GM23248 (cell line): Measurements from ENCODE around the gene WHRN. TPM values are rescaled to one million over a fixed set of nuclear protein-coding genes. Genes with fewer than 3 reads are reported as not detected.

Experiments used
- DNase-seq: peaks from one replicate; pipeline ENCODE4 v3.0.0-alpha.2; 2015
- H2AFZ ChIP-seq: fragments of 200-600 bp; sonication (generic); 2 replicates; pipeline ENCODE4 v1.6.1; 2016; ENCODE audit warnings: antibody characterized with exemption
- H3F3A ChIP-seq: fragments of 200-600 bp; sonication (generic); 2 replicates; pipeline ENCODE4 v1.6.1; 2016; ENCODE audit warnings: mild to moderate bottlenecking, antibody characterized with exemption, mixed run types; ENCODE audit not compliant: insufficient read depth
- H3K27ac ChIP-seq: fragments of 200-600 bp; sonication (generic); 2 replicates; pipeline ENCODE4 v1.5.1; 2016; ENCODE audit warnings: mild to moderate bottlenecking
- H3K27me3 ChIP-seq: fragments of 200-600 bp; sonication (generic); replicated peaks from 2 replicates; pipeline ENCODE4 v1.6.1; 2016; ENCODE audit warnings: mild to moderate bottlenecking; ENCODE audit not compliant: insufficient read depth
- H3K36me3 ChIP-seq: fragments of 200-600 bp; sonication (generic); 2 replicates; pipeline ENCODE4 v1.6.1; 2016; ENCODE audit warnings: low read depth, mild to moderate bottlenecking
- H3K4me1 ChIP-seq: fragments of 200-600 bp; sonication (generic); 2 replicates; pipeline ENCODE4 v1.6.1; 2016; ENCODE audit warnings: mild to moderate bottlenecking; ENCODE audit not compliant: insufficient read depth
- H3K4me2 ChIP-seq: fragments of 200-600 bp; sonication (generic); one replicate; pipeline ENCODE4 v1.6.1; 2016; ENCODE audit warnings: mild to moderate bottlenecking; ENCODE audit not compliant: unreplicated experiment
- H3K4me3 ChIP-seq: fragments of 200-600 bp; sonication (generic); 2 replicates; pipeline ENCODE4 v1.5.1; 2016; ENCODE audit warnings: mild to moderate bottlenecking
- H3K79me2 ChIP-seq: fragments of 200-600 bp; sonication (generic); 2 replicates; pipeline ENCODE4 v1.6.1; 2016; ENCODE audit warnings: mild to moderate bottlenecking; ENCODE audit not compliant: insufficient read depth
- H3K9ac ChIP-seq: fragments of 200-600 bp; sonication (generic); 2 replicates; pipeline ENCODE4 v1.6.1; 2016; ENCODE audit warnings: mild to moderate bottlenecking
- H3K9me2 ChIP-seq: fragments of 200-600 bp; sonication (generic); 2 replicates; pipeline ENCODE4 v1.6.1; 2016; ENCODE audit warnings: mixed run types, mild to moderate bottlenecking, moderate library complexity; ENCODE audit not compliant: insufficient read depth
- H3K9me3 ChIP-seq: fragments of 200-600 bp; sonication (generic); one replicate; pipeline ENCODE4 v1.6.1; 2017; ENCODE audit warnings: low read depth
- H4K20me1 ChIP-seq: fragments of 200-600 bp; sonication (generic); 2 replicates; pipeline ENCODE4 v1.6.0; 2016; ENCODE audit not compliant: insufficient read depth
- EZH2 ChIP-seq: fragments of 200-600 bp; sonication (generic); IDR thresholded peaks from 2 replicates; pipeline ENCODE4 v1.6.1; 2018; ENCODE audit warnings: antibody characterized with exemption, mild to moderate bottlenecking; ENCODE audit not compliant: insufficient read depth, poor library complexity, severe bottlenecking
- EZH2phosphoT487 ChIP-seq: fragments of 200-600 bp; sonication (generic); IDR thresholded peaks from 2 replicates; pipeline ENCODE4 v1.6.1; 2018; ENCODE audit warnings: antibody characterized with exemption, moderate library complexity, mild to moderate bottlenecking, low read depth; ENCODE audit not compliant: insufficient read depth
- WGBS, 2 experiments: methylation state at CpG; one replicate each; pipeline ENCODE4 v1.1.6; 2015 to 2017; ENCODE audit warnings: low lambda C conversion rate in 2 of 2, low coverage in 1 of 2; ENCODE audit errors: missing lambda C conversion rate in 2 of 2; 5-methylcytosine and 5-hydroxymethylcytosine counted together
- in situ Hi-C: fragments of 300-500 bp; cut with MboI; formaldehyde crosslinking; loops from 2 replicates; pipeline ENCODE4 v1.15.0; 2020
- polyA plus RNA-seq: library from polyadenylated mRNA; unstranded; fragments of >200 nt; fragmentation: Nextera tagmentation; extraction: Ambion mirVana; gene quantifications from 2 replicates; pipeline ENCODE4 v1.2.1, GENCODE V29; 2016
- total RNA-seq: library from RNA; depleted of rRNA; stranded (reverse); fragments of >200 nt; shearing (Covaris generic); gene quantifications from 2 replicates; pipeline ENCODE4 v1.2.3, GENCODE V29; 2014

The WHRN gene
- total and polyA plus RNA-seq, 2 experiments from 2014 or later = 0.76 to 1.5 TPM

DNA sequence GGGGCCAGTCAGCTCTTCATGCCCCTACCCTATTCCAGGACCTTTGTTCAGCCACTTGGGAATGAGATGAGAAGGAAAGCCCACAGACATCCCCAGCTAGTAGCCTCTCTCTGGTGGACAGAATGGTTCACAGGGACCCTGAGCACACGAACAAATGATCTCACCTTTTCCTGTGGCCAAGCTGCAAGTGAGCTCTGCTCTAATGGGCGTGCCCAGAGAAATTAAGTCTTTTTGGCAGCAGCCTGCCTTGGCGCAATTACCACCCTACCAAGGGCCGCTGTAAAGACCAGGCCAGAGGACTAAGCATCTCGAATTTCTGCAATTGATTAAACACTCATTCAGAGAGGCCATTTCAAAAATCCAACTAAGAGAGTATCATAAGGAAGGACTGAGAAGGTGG lies 56.0 kb downstream of the WHRN start:
- WGBS, 2 experiments = 35 to 37% methylated on average over 5 of the region's 5 CpGs
- peak; percentile 13 for DNase-seq

DNA sequence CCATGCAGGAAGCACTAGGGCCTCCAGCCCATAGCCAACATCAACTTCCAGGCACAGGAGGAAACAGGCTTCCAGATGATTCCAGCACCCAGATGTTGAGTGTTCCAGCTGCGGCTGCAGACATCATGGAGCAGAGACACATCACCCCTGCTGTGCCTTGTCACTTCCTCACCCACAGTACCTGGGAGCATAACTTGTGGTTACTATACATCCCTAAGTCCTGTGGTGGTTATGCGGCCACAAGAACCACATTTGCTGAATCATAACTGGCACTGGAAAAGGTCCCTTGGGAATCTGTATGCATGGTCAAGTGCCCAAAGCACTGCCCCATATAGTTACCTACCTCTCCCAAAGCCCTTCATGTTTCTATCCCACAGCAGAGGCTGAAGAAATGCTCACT lies 56.6 kb downstream of the WHRN start:
- H3K36me3 ChIP-seq = no peaks in the 10 kb centered on the region
- no peak for TF ChIP-seq EZH2
- 0 out of 2 replicates have a peak, but pooled peaks have one; percentile 31 for TF ChIP-seq EZH2phosphoT487
- H3K4me2 ChIP-seq = no peak overlapping the region
- no peaks in the 10 kb centered on the region for H3K27me3 ChIP-seq
- H3K4me3 ChIP-seq = no peak overlapping the region
- in situ Hi-C loops = no loop called here
- DNase-seq = peak; percentile 68
- peaks cover 18% of the 10 kb centered on the region for H3K4me1 ChIP-seq
- H3K79me2 ChIP-seq = no peaks in the 10 kb centered on the region
- no peaks in the 10 kb centered on the region for H3K9me2 ChIP-seq
- no peak overlapping the region for H2AFZ ChIP-seq
- H3K27ac ChIP-seq = no peak overlapping the region
- no peaks in the 10 kb centered on the region for H3K9me3 ChIP-seq
- H3K9ac ChIP-seq = no peak overlapping the region
- peaks cover 15% of the 10 kb centered on the region for H3F3A ChIP-seq
- H4K20me1 ChIP-seq = no peaks in the 10 kb centered on the region
- WGBS, 2 experiments = 37 to 49% methylated on average over 2 of the region's 2 CpGs

More for the DNA sequence above, 56.0 kb downstream of the WHRN start:
- Histone ChIP-seq H3K27ac (no peak overlapping the region), H2AFZ (no peak overlapping the region), H4K20me1 (no peaks in the 10 kb centered on the region), H3K4me3 (no peak overlapping the region), H3K4me2 (no peak overlapping the region), H3K27me3 (no peaks in the 10 kb centered on the region), H3F3A (peaks cover 15% of the 10 kb centered on the region), H3K9me2 (no peaks in the 10 kb centered on the region), H3K9me3 (no peaks in the 10 kb centered on the region), H3K4me1 (peaks cover 18% of the 10 kb centered on the region), H3K9ac (no peak overlapping the region), H3K36me3 (no peaks in the 10 kb centered on the region), H3K79me2 (no peaks in the 10 kb centered on the region)
- in situ Hi-C loops = no loop called here
- TF ChIP-seq EZH2phosphoT487 = no peak

GRCh38 chr9:114446672-114447450 lies 58.4 kb downstream of the WHRN start:
- Histone ChIP-seq H3K27ac (no peak overlapping the region; the same call in 1 of the 2 replicates), H3K4me2 (no peak overlapping the region), H2AFZ (no peak overlapping the region), H3K9me3 (no peaks in the 10 kb centered on the region), H3K4me1 (peaks cover 18% of the 10 kb centered on the region), H3K4me3 (no peak overlapping the region), H3K9ac (no peak overlapping the region), H3K36me3 (no peaks in the 10 kb centered on the region), H3K27me3 (no peaks in the 10 kb centered on the region), H3F3A (peaks cover 15% of the 10 kb centered on the region), H4K20me1 (no peaks in the 10 kb centered on the region), H3K79me2 (no peaks in the 10 kb centered on the region), H3K9me2 (no peaks in the 10 kb centered on the region)
- in situ Hi-C loops = no loop called here
- DNase-seq = peak; percentile 4
- TF ChIP-seq EZH2phosphoT487 (no peak), EZH2 (no peak)
- WGBS, 2 experiments = 75 to 79% methylated on average over 7 to 8 of the region's 8 CpGs

GRCh38 chr9:114446036-114446435 lies 59.2 kb downstream of the WHRN start:
- Histone ChIP-seq H3K4me2 (peak overlapping the region; percentile 63), H3K27me3 (no peaks in the 10 kb centered on the region), H2AFZ (no peak overlapping the region), H3K27ac (peak overlapping the region; percentile 58), H3K4me1 (peaks cover 18% of the 10 kb centered on the region), H3K36me3 (no peaks in the 10 kb centered on the region), H3K4me3 (no peak overlapping the region), H3F3A (peaks cover 15% of the 10 kb centered on the region), H3K9ac (peak overlapping the region; percentile 41), H3K9me2 (no peaks in the 10 kb centered on the region), H3K79me2 (no peaks in the 10 kb centered on the region), H4K20me1 (no peaks in the 10 kb centered on the region), H3K9me3 (no peaks in the 10 kb centered on the region)
- TF ChIP-seq EZH2phosphoT487 (no peak), EZH2 (no peak)
- in situ Hi-C loops = no loop called here
- 0% methylated on average over 4 of the region's 4 CpGs for WGBS, 2 experiments
- peak; percentile 78 for DNase-seq
